Breast epithelium (tissue), 4 donors: ENCODE measurements around the gene GRIK3. TPM values are rescaled to one million over a fixed set of nuclear protein-coding genes. Genes with fewer than 3 reads are reported as not detected.

Experiments used
- DNase-seq, 2 donors: peaks; one replicate each; pipeline ENCODE4 v3.0.0-alpha.2; 2019; ENCODE audit warnings: low spot score in 2 of 2
- H3K27ac ChIP-seq, 2 donors: fragments of 200-600 bp; sonication (generic) in 1 of 2; one replicate each; pipeline ENCODE4 v1.5.1; 2016 to 2019; ENCODE audit warnings: mild to moderate bottlenecking in 1 of 2
- H3K27me3 ChIP-seq, 2 donors: fragments of 200-600 bp; sonication (generic) in 1 of 2; one replicate each; pipeline versions ENCODE4 v1.5.1 to v1.6.0; 2017 to 2019; ENCODE audit warnings: control low read depth in 1 of 2, mild to moderate bottlenecking in 1 of 2
- H3K36me3 ChIP-seq: fragments of 200-600 bp; one replicate; pipeline ENCODE4 v1.5.1; 2019
- H3K4me1 ChIP-seq, 2 donors: fragments of 200-600 bp; sonication (generic); one replicate each; pipeline ENCODE4 v1.5.1; 2016 to 2019; ENCODE audit warnings: control low read depth in 1 of 2
- H3K4me3 ChIP-seq, 3 donors: fragments of 200-600 bp; sonication (generic); 1 replicate in 2 of 3; 2 replicates in 1 of 3; pipeline ENCODE4 v1.5.1; 2016 to 2019; ENCODE audit warnings: mild to moderate bottlenecking in 3 of 3, moderate library complexity in 2 of 3
- H3K9me3 ChIP-seq, 2 donors: fragments of 200-600 bp; sonication (generic) in 1 of 2; one replicate each; pipeline ENCODE4 v1.5.1; 2016 to 2019; ENCODE audit warnings: control low read depth in 1 of 2
- CTCF ChIP-seq, 3 donors: fragments of 450-650 bp; IDR thresholded peaks; one replicate each; pipeline ENCODE4 v1.5.1; 2016 to 2017; ENCODE audit warnings: antibody characterized with exemption in 3 of 3, mild to moderate bottlenecking in 3 of 3, moderate library complexity in 3 of 3
- POLR2A ChIP-seq: fragments of 450-650 bp; IDR thresholded peaks from one replicate; pipeline ENCODE4 v1.6.1; 2016; ENCODE audit warnings: antibody characterized with exemption, mild to moderate bottlenecking, moderate library complexity
- POLR2AphosphoS5 ChIP-seq, 3 donors: sonication (generic); formaldehyde crosslinking; IDR thresholded peaks; one replicate each; pipeline ENCODE4 v1.6.1; 2017; ENCODE audit warnings: antibody characterized with exemption in 3 of 3
- intact Hi-C: fragments of 100-400 bp; cut with DNase I; formaldehyde crosslinking; loops from one replicate; pipeline ENCODE4 v1.15.1; 2023; ENCODE audit warnings: low total_unique reads
- total RNA-seq, 3 donors: library from RNA; depleted of rRNA; stranded (reverse); fragments of >200 nt; gene quantifications; one replicate each; pipeline ENCODE4 v1.1.0, GENCODE V29; 2016

GRIK3 gene
- total RNA-seq, 3 donors from 2014 or later = under 0.01 to 10.0 (median 4.6) TPM

GRCh38 chr1:36829066-36829465 lies 205.2 kb downstream of the GRIK3 start:
- no peaks in the 10 kb centered on the region for H3K27me3 ChIP-seq
- no peak overlapping the region for H3K4me3 ChIP-seq
- H3K9me3 ChIP-seq = no peaks in the 10 kb centered on the region
- intact Hi-C loops = no loop called here
- no peak overlapping the region for H3K27ac ChIP-seq
- TF ChIP-seq POLR2A (no peak), CTCF (IDR thresholded peaks at IDR 0.05) (no peak), POLR2AphosphoS5 (IDR thresholded peaks at IDR 0.05) (no peak)
- no peak for DNase-seq
- H3K36me3 ChIP-seq = no peaks in the 10 kb centered on the region
- H3K4me1 ChIP-seq = no peaks in the 10 kb centered on the region

GRCh38 chr1:36825226-36825625 lies 209.1 kb downstream of the GRIK3 start:
- intact Hi-C loops = no loop called here
- Histone ChIP-seq H3K36me3 (no peaks in the 10 kb centered on the region), H3K27me3 (no peaks in the 10 kb centered on the region), H3K27ac (no peak overlapping the region), H3K4me3 (no peak overlapping the region), H3K4me1 (no peaks in the 10 kb centered on the region), H3K9me3 (no peaks in the 10 kb centered on the region)
- no peak for DNase-seq
- TF ChIP-seq CTCF (IDR thresholded peaks at IDR 0.05) = no peak
- no peak for TF ChIP-seq POLR2A
- TF ChIP-seq POLR2AphosphoS5 (IDR thresholded peaks at IDR 0.05) = no peak

GRCh38 chr1:36824390-36824861 lies 209.9 kb downstream of the GRIK3 start:
- intact Hi-C loops = no loop called here
- H3K4me1 ChIP-seq = no peaks in the 10 kb centered on the region
- TF ChIP-seq POLR2A = no peak

GRCh38 chr1:36822648-36823047 lies 211.7 kb downstream of the GRIK3 start:
- no peaks in the 10 kb centered on the region for H3K36me3 ChIP-seq
- H3K27me3 ChIP-seq = no peaks in the 10 kb centered on the region
- intact Hi-C loops = no loop called here
- H3K4me1 ChIP-seq = no peaks in the 10 kb centered on the region
- no peak overlapping the region for H3K4me3 ChIP-seq
- no peak overlapping the region for H3K27ac ChIP-seq
- no peak for DNase-seq
- H3K9me3 ChIP-seq = no peaks in the 10 kb centered on the region
- no peak for TF ChIP-seq POLR2A
- no peak for TF ChIP-seq CTCF (IDR thresholded peaks at IDR 0.05)
- no peak for TF ChIP-seq POLR2AphosphoS5 (IDR thresholded peaks at IDR 0.05)

More at GRCh38 chr1:36824390-36824861, 209.9 kb downstream of the GRIK3 start:
- Histone ChIP-seq H3K4me3 (no peak overlapping the region), H3K9me3 (no peaks in the 10 kb centered on the region), H3K27ac (no peak overlapping the region), H3K27me3 (no peaks in the 10 kb centered on the region), H3K36me3 (no peaks in the 10 kb centered on the region)
- no peak for DNase-seq

GRCh38 chr1:36821386-36821785 lies 212.9 kb downstream of the GRIK3 start:
- Histone ChIP-seq H3K27ac (no peak overlapping the region), H3K4me3 (no peak overlapping the region), H3K4me1 (no peaks in the 10 kb centered on the region), H3K27me3 (no peaks in the 10 kb centered on the region), H3K36me3 (no peaks in the 10 kb centered on the region), H3K9me3 (no peaks in the 10 kb centered on the region)
- intact Hi-C loops = no loop called here
- no peak for DNase-seq
- TF ChIP-seq POLR2A = no peak
- no peak for TF ChIP-seq CTCF (IDR thresholded peaks at IDR 0.05)
- no peak for TF ChIP-seq POLR2AphosphoS5 (IDR thresholded peaks at IDR 0.05)

- Histone ChIP-seq H3K4me1 (no peaks in the 10 kb centered on the region), H3K9me3 (no peaks in the 10 kb centered on the region), H3K36me3 (no peaks in the 10 kb centered on the region), H3K27me3 (no peaks in the 10 kb centered on the region), H3K27ac (no peak overlapping the region), H3K4me3 (no peak overlapping the region)
- DNase-seq = no peak
- intact Hi-C loops = no loop called here
- TF ChIP-seq CTCF (IDR thresholded peaks at IDR 0.05) (no peak), POLR2AphosphoS5 (IDR thresholded peaks at IDR 0.05) (no peak), POLR2A (no peak)
Measured at GRCh38 chr1:36818771-36819170, 215.5 kb downstream of the GRIK3 start.
